ENCODE results near the gene SWSAP1.
A peak's percentile ranks its signal among the peaks of the same experiment; 100 is the strongest.
"Not testable (repeated sequence)": the region's sequence is repeated elsewhere in the genome, so short reads cannot be mapped to it uniquely, and the experiment has no call there.

The SWSAP1 gene

DNA sequence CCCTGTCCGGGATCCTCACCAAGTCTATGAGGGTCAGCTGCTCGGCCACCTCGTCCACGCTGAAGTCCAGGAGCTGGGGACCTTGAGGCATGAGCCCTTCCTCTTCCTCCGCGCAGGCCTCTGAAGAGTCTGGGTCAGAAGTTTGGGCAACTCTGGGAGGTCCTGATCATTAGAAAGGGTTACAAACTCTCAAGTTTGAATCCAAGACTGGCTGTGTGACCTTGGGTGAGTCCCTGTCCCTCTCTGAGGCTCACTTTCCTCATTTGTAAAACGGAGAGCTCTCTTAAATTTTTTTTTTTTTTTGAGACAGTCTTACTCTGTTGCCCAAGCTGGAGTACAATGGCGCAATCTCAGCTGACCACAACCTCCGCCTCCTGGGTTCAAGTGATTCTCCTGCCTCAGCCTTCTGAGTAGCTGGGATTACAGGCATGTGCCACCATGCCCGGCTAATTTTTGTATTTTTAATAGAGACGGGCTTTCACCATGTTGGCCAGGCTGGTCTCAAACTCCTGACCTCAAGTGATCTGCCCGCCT, 32.3 kb downstream of the SWSAP1 start:
- not testable (repeated sequence) for FAIRE-seq; DNase-seq (ENCODE audit: insufficient read length, low spot score)

DNA sequence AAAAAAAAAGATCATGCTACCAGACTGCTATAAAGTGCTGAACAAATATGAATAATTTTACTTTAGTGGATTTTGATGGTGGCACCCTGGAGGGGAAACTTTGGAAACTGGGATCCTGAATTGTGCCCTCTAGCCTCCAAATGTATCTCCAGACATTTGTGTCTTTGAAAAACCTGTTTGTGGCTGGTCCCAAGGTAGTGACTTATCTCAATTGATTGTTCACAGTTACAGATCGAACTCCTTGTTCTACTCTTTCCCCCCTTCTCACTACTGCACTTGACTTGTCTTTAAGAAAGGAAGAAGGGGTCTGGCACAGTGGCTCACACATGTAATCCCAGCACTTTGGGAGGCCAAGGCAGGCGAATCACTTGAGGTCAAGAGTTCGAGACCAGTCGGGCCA, 34.1 kb downstream of the SWSAP1 start:
- no peak for FAIRE-seq
- DNase-seq (ENCODE audit: insufficient read length, low spot score): no peak

DNA sequence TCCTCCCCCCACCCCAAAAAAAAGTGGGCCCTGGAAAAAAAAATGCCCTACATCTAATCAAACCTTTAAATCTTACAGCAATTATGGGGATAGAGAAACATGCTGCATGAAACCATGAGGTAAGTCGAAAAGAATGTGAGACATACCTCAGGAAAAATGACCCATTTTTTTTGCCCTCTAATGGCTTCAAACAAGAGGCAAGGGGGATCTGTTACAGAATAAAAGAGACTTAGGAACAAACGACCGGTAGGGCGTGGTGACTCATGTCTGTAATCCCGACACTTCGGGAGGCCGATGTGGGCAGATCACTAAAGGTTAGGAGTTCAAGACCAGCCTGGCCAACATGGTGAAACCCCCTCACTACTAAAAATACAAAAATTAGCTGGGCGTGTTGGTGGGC, 36.2 kb downstream of the SWSAP1 start:
- FAIRE-seq (no peak), DNase-seq (ENCODE audit: insufficient read length, low spot score) (no peak)

DNA sequence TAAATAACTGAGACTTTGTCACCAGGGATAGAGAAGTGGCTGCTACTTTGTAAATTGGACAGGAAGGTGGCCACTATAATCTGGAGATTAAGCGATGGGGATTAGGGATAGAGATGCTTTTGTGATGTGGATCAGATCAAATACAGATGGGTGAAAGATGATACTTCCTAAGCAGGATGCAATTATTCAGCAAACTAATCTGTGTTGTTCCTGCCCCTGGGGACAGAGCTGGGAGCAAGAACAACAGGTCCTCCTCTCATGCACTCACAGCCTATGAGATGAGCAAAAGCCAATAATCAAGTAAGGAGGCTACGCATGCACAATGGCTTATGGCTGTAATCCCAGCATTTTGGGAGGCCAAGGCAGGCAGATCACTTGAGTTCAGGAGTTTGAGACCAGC, 40.1 kb downstream of the SWSAP1 start:
- DNase-seq (ENCODE audit: insufficient read length, low spot score) (no peak), FAIRE-seq (no peak)

DNA sequence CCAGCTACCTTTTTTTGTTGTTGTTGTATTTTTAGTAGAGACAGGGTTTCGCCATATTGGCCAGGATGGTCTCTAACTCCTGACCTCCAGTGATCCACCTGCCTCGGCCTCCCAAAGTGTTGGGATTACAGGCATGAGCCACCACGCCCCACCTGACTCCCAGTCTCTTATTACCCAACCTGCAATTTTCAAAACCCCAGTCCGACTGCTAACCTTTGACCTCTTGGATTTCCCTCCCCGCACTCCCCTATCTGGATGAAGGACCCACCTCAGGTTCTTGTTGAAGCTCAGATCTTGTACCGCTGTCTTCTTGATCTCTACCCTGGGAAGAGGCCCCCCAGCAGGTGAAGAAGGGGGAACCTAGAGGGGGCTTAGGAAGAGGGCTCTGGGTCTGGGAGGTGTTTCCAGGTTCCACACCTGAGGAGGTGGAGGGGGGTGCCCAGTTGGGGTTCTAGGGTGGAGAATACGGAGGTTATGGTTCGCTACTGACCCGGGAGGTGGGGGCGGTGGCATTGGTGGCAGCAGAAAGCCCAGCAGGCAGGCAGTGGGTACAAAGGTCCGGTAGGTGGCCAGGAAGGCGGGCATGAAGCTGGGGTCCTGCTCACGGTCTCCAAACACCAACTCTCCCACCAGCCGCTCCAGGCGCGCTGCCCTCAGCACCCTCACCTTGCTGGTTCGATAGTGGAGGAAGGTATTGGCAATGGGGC, 42.0 kb downstream of the SWSAP1 start:
- no peak for DNase-seq (ENCODE audit: insufficient read length, low spot score)
- no peak for FAIRE-seq

DNA sequence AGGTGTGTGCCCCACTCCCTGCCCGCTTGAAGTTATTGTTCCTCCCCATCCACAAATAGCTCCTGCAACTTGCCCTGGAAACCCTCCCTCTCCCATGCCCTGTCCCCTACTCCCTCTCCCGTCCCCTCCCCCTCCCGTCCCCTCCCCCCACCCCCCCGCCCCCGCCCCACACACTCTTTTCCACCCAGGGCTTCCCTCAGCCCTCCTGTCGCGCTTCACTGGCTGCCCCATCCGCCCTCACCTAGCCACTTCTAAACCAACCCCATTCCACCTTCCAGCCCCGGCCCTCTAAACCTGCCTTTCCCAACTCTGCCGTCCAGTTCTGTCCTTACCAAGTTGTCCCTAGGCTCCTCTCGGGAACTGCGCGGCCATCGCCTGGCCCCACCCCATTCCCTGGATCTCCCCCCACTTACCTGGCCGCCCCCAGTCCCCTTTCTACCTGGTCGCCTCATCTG, 43.7 kb downstream of the SWSAP1 start:
- FAIRE-seq: no peak
- no peak for DNase-seq (ENCODE audit: insufficient read length, low spot score)

DNA sequence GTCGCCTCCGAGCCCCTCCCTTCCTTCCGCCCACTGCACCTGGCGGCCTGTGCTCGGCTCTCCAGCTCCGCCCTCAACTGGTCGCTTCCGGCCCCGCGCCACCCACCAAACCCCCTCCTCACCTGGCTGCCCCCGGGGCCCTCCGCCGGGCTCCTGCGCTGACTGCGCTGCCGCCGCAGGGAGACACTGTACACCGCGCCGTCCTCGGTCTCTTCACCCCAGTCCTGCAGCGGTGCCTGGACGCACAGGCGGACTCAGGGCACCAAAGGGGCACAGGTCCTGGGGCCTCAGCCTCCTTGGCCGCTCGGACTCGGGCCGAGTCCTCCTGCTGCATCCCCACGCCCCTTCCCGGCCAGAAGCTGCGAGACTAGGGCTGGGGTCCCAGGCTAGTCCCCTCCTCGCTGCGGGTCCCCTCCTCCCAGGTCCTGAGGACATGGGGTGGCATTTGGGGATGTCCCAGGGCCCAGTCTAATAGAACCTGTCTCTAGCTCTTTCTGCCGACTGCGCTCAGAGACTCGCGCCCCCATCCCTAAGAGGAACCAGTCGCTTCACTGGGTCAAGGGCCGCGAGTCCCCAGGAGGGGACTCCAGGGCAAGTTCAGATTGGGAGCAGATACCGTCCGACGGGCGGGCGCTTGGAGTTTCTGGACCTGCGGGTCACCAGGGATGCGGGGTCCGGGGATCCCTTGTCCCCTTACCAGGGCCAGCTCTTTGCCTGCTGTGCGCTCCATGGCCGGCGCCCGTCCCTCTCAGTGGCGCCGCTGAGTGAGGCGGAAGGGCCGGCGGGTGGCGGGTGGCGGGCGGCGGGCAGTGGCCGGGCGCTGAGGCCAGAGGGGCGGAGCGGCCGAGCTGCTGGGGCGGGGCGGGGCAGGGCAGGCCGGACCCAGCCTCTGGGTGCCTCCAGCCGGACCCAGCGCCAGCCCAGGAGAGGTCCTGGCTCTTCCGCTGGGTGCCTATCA, 44.4 kb downstream of the SWSAP1 start, which contains the start of gene RGL3:
TSS of gene RGL3 (minus strand) at position 766 of the 958 bp plus-strand sequence. CDS start at position 730, 36 bp downstream.
- no peak for DNase-seq (ENCODE audit: insufficient read length, low spot score)
- FAIRE-seq: peak; percentile 66

DNA sequence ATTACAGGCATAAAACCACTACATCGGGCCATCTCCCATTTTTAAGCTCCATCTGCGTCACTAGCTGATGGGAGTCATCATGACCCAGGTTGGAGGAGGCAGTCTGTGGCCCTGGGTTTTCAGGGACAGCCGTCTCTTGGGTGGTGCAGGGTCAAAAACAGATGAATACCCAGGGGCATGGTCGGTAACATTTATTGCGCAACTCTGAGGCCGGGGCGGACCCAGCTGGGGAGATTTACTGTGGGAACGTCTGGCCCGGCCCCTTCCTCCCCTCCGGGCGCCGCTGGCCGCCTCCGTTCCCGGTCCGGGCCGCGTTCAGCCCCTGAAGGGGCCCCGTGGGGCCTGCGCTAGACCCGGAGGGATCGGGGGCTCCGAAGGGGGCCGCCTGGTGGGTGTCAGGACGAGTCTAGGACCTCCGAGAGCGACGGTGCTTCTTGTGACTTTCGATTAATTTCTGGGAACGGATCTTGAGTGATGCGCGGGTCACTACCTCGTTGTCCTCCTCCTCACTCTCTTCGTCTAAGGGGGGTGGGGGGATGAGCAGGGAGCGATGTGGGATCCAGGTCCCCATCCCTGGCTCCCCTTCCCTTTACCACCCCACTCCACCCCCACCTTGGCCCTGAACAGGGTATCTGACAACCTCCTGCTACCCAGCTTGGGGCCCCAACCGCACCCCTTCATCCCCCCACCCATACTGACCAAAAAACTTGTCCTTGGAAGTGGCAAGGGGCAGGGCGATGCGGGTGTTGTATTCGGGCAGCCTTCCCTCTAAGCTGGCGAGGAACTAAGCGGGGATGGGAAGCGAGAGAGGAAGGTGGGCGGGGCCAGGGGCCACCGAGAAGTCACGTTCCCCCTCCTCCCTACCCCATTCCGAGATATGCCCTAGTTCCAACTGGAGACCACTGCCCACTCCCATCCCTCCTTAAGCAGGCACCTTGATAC, 46.2 kb downstream of the SWSAP1 start:
- FAIRE-seq (no peak), DNase-seq (ENCODE audit: insufficient read length, low spot score) (no peak)

DNA sequence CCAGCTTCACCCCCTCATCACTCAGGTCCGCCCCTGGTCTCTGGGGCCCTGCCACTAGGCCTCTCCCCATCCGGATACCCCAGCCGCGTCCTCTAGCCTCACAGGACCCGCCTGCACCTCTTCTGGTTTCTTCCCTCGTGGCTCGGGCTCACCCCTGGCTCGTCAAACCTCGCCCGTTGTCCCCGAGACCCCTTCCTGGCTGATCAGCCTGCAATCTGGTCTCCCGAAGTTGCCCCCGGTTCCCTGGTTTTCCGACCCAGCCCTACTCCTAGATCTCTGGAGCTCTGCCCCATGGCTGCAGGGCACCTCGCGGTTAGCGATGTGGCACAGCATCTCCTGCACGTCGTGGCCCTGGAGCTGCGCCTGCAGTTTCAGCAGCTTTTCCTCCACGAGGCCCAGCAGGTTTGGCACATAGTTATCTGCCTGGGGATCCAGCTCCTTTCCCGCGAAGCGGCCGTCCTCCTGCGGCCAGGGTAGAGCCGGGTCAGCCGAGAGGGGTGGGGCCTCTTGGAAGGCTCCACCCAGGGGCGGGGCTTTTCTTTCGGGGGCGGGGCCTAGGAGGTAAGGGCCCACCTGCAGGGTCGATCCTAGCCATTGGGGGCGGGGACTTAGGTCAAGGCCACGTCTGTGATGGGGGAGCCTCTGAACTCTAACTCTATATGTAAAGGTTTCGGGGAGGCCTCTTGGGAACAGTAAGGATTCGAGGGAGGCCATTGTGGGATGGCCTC, 47.1 kb downstream of the SWSAP1 start:
- DNase-seq (ENCODE audit: insufficient read length, low spot score): no peak
- FAIRE-seq: no peak

DNA sequence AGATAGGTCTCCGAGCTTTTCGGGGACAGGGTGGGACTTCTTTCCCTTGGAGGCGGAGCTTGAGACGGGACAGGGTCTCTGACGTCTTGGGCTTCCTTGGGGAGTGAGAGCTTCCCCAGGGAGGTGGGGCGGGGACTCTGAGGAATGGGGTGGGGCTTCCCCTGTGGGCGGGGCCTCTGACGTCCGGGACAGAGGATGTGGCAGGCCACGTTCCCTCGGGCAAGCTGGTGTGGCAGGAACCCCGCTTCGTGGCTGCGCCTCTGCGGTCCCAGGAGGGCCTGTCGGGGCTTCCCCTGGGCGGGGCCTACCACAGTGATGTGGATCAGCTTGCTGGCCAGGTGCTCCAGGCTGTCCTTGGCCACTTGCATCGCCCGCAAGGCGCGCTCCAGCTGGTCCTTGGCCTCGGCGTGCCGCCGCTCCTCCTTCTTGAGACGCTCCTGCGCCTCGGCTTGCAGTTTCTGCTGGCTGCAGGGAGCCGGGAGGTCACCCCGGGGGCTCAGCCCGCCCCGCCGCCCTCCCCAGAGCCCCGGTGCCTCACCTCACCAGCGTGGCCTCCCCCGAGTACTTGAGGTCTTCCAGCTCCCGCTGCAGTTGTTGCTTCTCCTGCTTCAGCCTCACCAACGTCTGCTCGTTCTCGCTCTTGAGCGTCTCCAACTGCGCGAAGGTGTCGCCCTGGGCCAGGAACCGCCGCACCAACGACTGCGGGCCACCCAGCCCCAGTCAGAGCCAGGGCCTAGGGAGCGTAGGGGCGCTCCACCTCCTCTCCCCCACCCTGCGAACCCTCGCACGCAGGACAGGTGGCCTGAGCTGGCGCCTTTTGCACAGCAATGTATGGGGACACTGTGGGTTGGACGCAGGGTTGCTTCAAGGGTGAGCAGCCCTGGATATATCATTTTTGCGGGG, 47.9 kb downstream of the SWSAP1 start:
- FAIRE-seq (no peak), DNase-seq (ENCODE audit: insufficient read length, low spot score) (no peak)

DNA sequence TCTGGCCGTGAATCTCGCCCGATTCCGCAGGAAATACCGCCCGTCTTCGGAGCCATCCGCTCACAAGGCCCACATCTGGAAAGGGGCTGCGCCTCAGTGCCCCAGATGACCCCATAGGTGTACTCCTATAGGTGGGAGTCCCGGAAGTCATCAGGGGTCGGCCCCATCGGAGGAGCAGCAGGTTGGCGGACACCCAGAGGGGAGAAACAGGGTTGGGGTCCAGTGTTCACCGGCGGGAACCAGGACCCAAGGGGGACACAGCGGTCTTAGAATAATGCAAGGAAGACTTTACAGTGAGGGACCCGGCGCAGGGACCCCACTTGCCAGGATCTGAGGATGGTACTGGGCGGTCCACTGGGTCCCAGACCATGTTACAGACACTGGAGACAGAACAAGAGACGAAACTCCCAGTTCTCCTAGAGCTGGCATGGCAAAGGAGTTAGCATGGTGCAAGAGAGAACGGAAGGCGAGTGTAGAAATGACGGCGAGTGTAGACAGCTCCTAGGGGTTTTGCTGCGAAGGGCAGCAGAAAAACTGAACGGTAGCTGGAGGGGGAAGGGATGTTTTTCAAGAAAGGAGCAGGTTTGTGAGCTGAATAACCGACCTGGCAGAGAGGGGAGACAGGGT, 48.8 kb downstream of the SWSAP1 start:
- DNase-seq (ENCODE audit: insufficient read length, low spot score) (no peak), FAIRE-seq (no peak)

DNA sequence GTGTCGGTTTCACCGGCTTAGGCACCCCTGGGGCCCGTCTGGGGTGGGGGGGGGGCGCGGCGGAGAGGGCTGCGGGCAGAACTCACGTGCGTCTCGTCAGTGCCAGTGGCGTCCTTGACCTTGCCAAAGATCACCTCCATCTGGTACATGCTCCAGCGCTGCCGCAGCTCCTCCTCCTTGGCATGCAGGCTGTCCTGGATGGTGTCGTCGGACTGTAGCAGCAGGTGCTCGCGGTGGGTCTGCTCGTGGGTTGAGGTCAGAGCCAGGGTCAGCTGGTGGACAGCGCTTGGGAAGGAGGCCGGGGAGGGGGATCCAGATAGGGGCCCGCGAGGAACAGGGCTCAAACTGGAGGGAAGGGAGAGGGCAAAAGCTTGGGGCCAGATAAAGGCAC, 49.3 kb downstream of the SWSAP1 start:
- no peak for DNase-seq (ENCODE audit: insufficient read length, low spot score)
- no peak for FAIRE-seq

Data from HTR-8/SVneo (cell line).